CD14-positive monocyte (primary cell): Measurements from ENCODE around the gene HEMK1. TPM values are rescaled to one million over a fixed set of nuclear protein-coding genes. Genes with fewer than 3 reads are reported as not detected.

Source experiments
- DNase-seq, 3 donors: peaks; one replicate each; pipeline ENCODE4 v3.0.0-alpha.2; 2011 to 2022
- H2AFZ ChIP-seq: 2 replicates; pipeline ENCODE4 v1.6.0; 2012; ENCODE audit warnings: mild to moderate bottlenecking, low read depth, low read length, inconsistent platforms; ENCODE audit not compliant: insufficient read depth, poor library complexity, severe bottlenecking
- H3K27ac ChIP-seq, 2 donors: 1 replicate in 1 of 2; 2 replicates in 1 of 2; pipeline ENCODE4 v1.5.1; 2012 to 2013; ENCODE audit warnings: low read length in 2 of 2, control low read depth in 1 of 2, inconsistent platforms in 1 of 2, low read depth in 1 of 2, mild to moderate bottlenecking in 1 of 2
- H3K27me3 ChIP-seq, 2 donors: one replicate each; pipeline versions ENCODE4 v1.6.0 to v1.6.1; 2011 to 2013; ENCODE audit warnings: low read length in 2 of 2; ENCODE audit not compliant: control insufficient read depth in 2 of 2, insufficient read depth in 2 of 2
- H3K36me3 ChIP-seq, 2 donors: replicated peaks in 1 of 2; 1 replicate in 1 of 2; 2 replicates in 1 of 2; pipeline versions ENCODE4 v1.5.1 to v1.6.1; 2012 to 2013; ENCODE audit warnings: low read length in 2 of 2, control low read depth in 1 of 2, inconsistent platforms in 1 of 2, mild to moderate bottlenecking in 1 of 2; ENCODE audit not compliant: insufficient read depth in 2 of 2, control insufficient read depth in 1 of 2
- H3K4me1 ChIP-seq, 2 donors: 1 replicate in 1 of 2; 2 replicates in 1 of 2; pipeline versions ENCODE4 v1.5.1 to v1.6.1; 2012 to 2013; ENCODE audit warnings: low read length in 2 of 2, control low read depth in 1 of 2, inconsistent platforms in 1 of 2, mild to moderate bottlenecking in 1 of 2, moderate library complexity in 1 of 2; ENCODE audit not compliant: insufficient read depth in 2 of 2, control insufficient read depth in 1 of 2
- H3K4me2 ChIP-seq: replicated peaks from 2 replicates; pipeline ENCODE3; 2012; ENCODE audit warnings: low read length, moderate library complexity, mild to moderate bottlenecking; ENCODE audit not compliant: poor library complexity, severe bottlenecking; ENCODE audit errors: extremely low read depth
- H3K4me3 ChIP-seq, 3 experiments: fragments of 200-600 bp in 1 of 3; sonication (generic) in 1 of 3; replicated peaks in 1 of 3; 1 replicate in 2 of 3; 2 replicates in 1 of 3; pipeline ENCODE4 v1.5.1; 2011 to 2013; ENCODE audit warnings: low read length in 3 of 3, mild to moderate bottlenecking in 3 of 3, control low read depth in 2 of 3, low read depth in 2 of 3, inconsistent platforms in 1 of 3, moderate library complexity in 1 of 3
- H3K79me2 ChIP-seq: 2 replicates; pipeline ENCODE4 v1.6.0; 2012; ENCODE audit warnings: mild to moderate bottlenecking, control low read depth, inconsistent platforms, low read length, moderate library complexity; ENCODE audit not compliant: insufficient read depth
- H3K9ac ChIP-seq: 2 replicates; pipeline ENCODE4 v1.6.0; 2017; ENCODE audit warnings: low read length, mild to moderate bottlenecking; ENCODE audit not compliant: insufficient read depth, poor library complexity, severe bottlenecking
- H3K9me3 ChIP-seq, 2 donors: replicated peaks in 1 of 2; 1 replicate in 1 of 2; 2 replicates in 1 of 2; pipeline versions ENCODE4 v1.5.1 to v1.6.1; 2012 to 2013; ENCODE audit warnings: low read length in 2 of 2, control low read depth in 1 of 2; ENCODE audit not compliant: control insufficient read depth in 1 of 2, insufficient read depth in 1 of 2
- H4K20me1 ChIP-seq: 2 replicates; pipeline ENCODE4 v1.6.0; 2012; ENCODE audit warnings: mild to moderate bottlenecking, low read length, control low read depth, moderate library complexity; ENCODE audit not compliant: insufficient read depth
- H3K27ac Mint-ChIP-seq, 7 donors: one replicate each; pipeline ENCODE4 v1.8.0; 2020; ENCODE audit warnings: mild to moderate bottlenecking in 7 of 7, mixed read lengths in 7 of 7, moderate library complexity in 6 of 7, inconsistent platforms in 2 of 7
- H3K27me3 Mint-ChIP-seq, 3 donors: one replicate each; pipeline ENCODE4 v1.8.0; 2021 to 2022; ENCODE audit warnings: low read depth in 3 of 3, mild to moderate bottlenecking in 3 of 3, mixed read lengths in 3 of 3, moderate library complexity in 3 of 3, inconsistent platforms in 1 of 3
- H3K36me3 Mint-ChIP-seq, 2 donors: one replicate each; pipeline ENCODE4 v1.8.0; 2020; ENCODE audit warnings: mixed read lengths in 2 of 2, inconsistent platforms in 1 of 2, mild to moderate bottlenecking in 1 of 2
- H3K4me1 Mint-ChIP-seq: one replicate; pipeline ENCODE4 v1.8.0; 2020; ENCODE audit warnings: mild to moderate bottlenecking, mixed read lengths
- H3K4me3 Mint-ChIP-seq, 2 donors: one replicate each; pipeline ENCODE4 v1.8.0; 2020; ENCODE audit warnings: mild to moderate bottlenecking in 2 of 2, mixed read lengths in 2 of 2, moderate library complexity in 1 of 2
- H3K9me3 Mint-ChIP-seq, 7 donors: one replicate each; pipeline ENCODE4 v1.8.0; 2020 to 2022; ENCODE audit warnings: mixed read lengths in 7 of 7, mild to moderate bottlenecking in 6 of 7, moderate library complexity in 6 of 7, inconsistent platforms in 2 of 7
- WGBS: methylation state at CpG from one replicate; pipeline ENCODE4 v1.1.5; 2013; ENCODE audit warnings: missing lambda C conversion rate; ENCODE audit not compliant: insufficient coverage; 5-methylcytosine and 5-hydroxymethylcytosine counted together
- intact Hi-C, 2 donors: fragments of 100-400 bp; cut with micrococcal nuclease; formaldehyde crosslinking; loops; one replicate each; pipeline versions ENCODE4 v1.15.0 to v1.15.1; 2023
- polyA plus RNA-seq, 3 donors: library from polyadenylated mRNA; depleted of rRNA in 1 of 3; unstranded in 2 of 3; stranded (reverse) in 1 of 3; fragments of 300-500 nt in 2 of 3; fragments of >200 nt in 1 of 3; fragmentation: Illumina TruSeq in 2 of 3; gene quantifications; 1 replicate in 2 of 3; 2 replicates in 1 of 3; pipeline ENCODE4 v1.2.3, GENCODE V29; 2012 to 2021
- TF ChIP-seq, protein P1 (sequence below): fragments of 200-600 bp; IDR thresholded peaks from one replicate; pipeline ENCODE4 v1.8.0; 2022; ENCODE audit warnings: antibody characterized with exemption, mild to moderate bottlenecking

The HEMK1 gene
- polyA plus RNA-seq, 3 donors: 10.1 to 14.0 (median 12.1) TPM

DNA sequence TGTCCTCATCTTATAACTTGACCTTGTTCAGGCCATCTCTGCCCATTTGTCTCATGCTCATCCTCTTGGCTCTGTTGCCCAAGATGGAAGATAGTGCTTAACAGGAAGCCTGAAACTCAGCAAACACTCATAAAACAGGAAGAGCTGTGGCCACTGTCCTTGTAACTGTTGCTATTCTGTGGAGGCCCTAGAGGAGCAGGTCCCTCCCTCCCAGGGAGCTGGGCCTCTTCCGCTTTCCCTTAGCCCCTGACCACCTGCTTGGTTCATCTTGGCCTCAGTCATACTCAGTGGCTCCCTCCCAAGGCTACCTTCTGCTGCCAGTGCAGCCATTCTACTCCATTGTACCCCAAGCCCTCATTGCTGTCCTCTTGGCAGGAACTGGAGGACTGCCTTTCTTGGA is 51.1 kb downstream of the HEMK1 start:
- H3K4me3 ChIP-seq: peak overlapping the region; percentile 12 to 88 (median 12)
- peaks cover 90 to 96% of the 10 kb centered on the region in 2 donors for H3K4me1 ChIP-seq
- no peaks in the 10 kb centered on the region for H3K27me3 ChIP-seq
- no peaks in the 10 kb centered on the region for H3K9me3 ChIP-seq
- peaks cover 25 to 42% of the 10 kb centered on the region in 2 donors for H3K36me3 ChIP-seq
- TF ChIP-seq, protein P1, sequence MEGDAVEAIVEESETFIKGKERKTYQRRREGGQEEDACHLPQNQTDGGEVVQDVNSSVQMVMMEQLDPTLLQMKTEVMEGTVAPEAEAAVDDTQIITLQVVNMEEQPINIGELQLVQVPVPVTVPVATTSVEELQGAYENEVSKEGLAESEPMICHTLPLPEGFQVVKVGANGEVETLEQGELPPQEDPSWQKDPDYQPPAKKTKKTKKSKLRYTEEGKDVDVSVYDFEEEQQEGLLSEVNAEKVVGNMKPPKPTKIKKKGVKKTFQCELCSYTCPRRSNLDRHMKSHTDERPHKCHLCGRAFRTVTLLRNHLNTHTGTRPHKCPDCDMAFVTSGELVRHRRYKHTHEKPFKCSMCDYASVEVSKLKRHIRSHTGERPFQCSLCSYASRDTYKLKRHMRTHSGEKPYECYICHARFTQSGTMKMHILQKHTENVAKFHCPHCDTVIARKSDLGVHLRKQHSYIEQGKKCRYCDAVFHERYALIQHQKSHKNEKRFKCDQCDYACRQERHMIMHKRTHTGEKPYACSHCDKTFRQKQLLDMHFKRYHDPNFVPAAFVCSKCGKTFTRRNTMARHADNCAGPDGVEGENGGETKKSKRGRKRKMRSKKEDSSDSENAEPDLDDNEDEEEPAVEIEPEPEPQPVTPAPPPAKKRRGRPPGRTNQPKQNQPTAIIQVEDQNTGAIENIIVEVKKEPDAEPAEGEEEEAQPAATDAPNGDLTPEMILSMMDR: peak; percentile 62
- intact Hi-C loops: no loop called here
- Mint-ChIP-seq H3K27ac (peak overlapping the region; percentile 98 to 99 (median 99)), H3K36me3 (peaks cover 46 to 60% of the 10 kb centered on the region in 2 donors), H3K4me1 (peaks cover 83% of the 10 kb centered on the region), H3K27me3 (peaks cover 0 to 2% (median 0%) of the 10 kb centered on the region in 3 donors), H3K4me3 (peak overlapping the region; percentile 96 to 98), H3K9me3 (no peaks in the 10 kb centered on the region)
- no CpG with 5 or more reads among the region's 1 CpG for WGBS
- peak overlapping the region; percentile 64 for H3K9ac ChIP-seq
- H3K27ac ChIP-seq: peak overlapping the region; percentile 89 to 94
- DNase-seq: peak; percentile 93 to 97 (median 94)
- H2AFZ ChIP-seq: no peak overlapping the region
- H4K20me1 ChIP-seq: peaks cover 46% of the 10 kb centered on the region
- peak overlapping the region; percentile 84 for H3K4me2 ChIP-seq
- H3K79me2 ChIP-seq: peaks cover 83% of the 10 kb centered on the region

DNA sequence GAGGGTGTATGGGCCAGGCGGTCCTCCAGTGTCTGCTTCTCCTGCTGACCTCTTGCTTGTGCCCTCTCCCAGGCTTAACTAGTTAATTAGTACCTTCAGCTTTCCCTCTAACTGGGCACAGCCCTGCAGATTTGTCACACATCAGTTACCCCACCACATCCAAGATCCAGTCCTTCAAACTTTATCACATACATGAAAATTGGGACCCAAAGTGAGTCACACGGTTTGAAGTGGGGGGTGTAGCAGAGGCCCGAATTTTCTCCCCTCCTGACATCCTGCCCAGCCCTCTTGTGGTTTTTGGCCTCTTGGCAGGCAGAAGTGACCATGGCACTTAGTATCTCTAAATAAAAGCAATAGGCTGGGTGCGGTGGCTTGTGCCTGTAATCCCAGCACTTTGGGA is 51.5 kb downstream of the HEMK1 start:
- H3K36me3 Mint-ChIP-seq: peaks cover 46 to 64% of the 10 kb centered on the region in 2 donors
- H3K4me3 ChIP-seq: peak overlapping the region; percentile 12 to 88 (median 12)

More for the DNA sequence above, 51.5 kb downstream of the HEMK1 start:
- H3K9me3 ChIP-seq: no peaks in the 10 kb centered on the region
- 0% methylated on average over 1 of the region's 4 CpGs for WGBS
- H3K9ac ChIP-seq: peak overlapping the region; percentile 64
- Mint-ChIP-seq H3K27me3 (peaks cover 0 to 2% (median 0%) of the 10 kb centered on the region in 3 donors), H3K9me3 (no peaks in the 10 kb centered on the region), H3K27ac (peak overlapping the region; percentile 98 to 99 (median 99)), H3K4me1 (peaks cover 84% of the 10 kb centered on the region), H3K4me3 (peak overlapping the region; percentile 96 to 98)
- H3K79me2 ChIP-seq: peaks cover 87% of the 10 kb centered on the region
- H4K20me1 ChIP-seq: peaks cover 50% of the 10 kb centered on the region
- peak overlapping the region; percentile 84 for H3K4me2 ChIP-seq
- H2AFZ ChIP-seq: no peak overlapping the region
- DNase-seq: peak; percentile 78 to 83 (median 82)
- H3K36me3 ChIP-seq: peaks cover 25 to 42% of the 10 kb centered on the region in 2 donors
- H3K27me3 ChIP-seq: no peaks in the 10 kb centered on the region
- peaks cover 91 to 96% of the 10 kb centered on the region in 2 donors for H3K4me1 ChIP-seq
- TF ChIP-seq, protein P1: peak; percentile 20
- intact Hi-C loops: no loop called here
- peak overlapping the region; percentile 89 to 94 for H3K27ac ChIP-seq
